Measurements from ENCODE around the gene IFNL2.
"Not testable (repeated sequence)": the region's sequence is repeated elsewhere in the genome, so short reads cannot be mapped to it uniquely, and the experiment has no call there.

IFNL2 gene

DNA sequence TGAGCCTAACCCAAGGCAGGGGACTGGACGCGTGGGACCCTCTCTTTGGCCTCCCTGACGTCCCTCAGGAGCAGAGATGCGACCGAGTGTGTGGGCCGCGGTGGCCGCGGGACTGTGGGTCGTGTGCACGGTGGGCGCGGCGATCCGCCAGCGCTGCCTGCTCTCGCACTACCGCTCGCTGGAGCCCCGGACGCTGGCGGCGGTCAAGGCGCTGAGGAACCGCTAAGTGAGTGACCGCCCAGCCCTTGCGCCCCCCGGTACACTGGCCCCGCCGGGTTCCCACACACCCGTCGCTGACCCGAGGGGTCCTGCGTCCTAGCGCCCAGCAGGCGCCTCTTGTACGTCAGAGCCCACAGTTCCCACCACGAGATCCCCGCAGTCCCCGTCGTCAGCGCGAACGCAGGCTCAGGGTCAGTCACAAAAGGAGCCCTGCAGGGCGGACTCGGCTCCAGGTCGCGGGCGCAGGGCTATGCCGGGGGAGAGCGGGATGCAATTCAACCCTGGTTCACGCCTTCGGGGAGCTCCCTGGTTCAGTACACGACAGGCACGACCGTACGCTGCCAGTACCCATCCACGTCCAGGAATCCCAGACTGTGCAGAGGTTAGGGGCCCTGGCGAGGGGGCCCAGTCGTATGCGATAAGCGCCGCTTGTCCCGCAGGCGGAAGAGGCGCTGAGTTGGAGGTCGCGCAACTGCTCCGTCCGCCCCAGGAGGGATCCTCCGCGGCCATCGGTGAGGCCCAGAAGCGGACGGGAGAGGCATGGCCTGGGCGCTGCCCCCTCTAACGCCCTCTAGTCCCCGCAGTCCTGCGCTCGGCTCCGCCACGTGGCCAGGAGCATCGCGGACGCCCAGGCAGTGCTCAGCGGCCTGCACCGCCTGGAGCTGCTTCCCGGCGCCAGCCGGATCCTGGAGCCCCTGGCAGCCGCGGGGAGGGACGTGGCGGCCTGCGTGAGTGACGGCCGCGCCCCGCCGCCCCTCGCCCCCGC lies 3.6 kb upstream of the IFNL2 start:
- no peaks in the 10 kb centered on the region for H3K27me3 ChIP-seq (ENCODE audit: insufficient read depth, low read depth)

DNA sequence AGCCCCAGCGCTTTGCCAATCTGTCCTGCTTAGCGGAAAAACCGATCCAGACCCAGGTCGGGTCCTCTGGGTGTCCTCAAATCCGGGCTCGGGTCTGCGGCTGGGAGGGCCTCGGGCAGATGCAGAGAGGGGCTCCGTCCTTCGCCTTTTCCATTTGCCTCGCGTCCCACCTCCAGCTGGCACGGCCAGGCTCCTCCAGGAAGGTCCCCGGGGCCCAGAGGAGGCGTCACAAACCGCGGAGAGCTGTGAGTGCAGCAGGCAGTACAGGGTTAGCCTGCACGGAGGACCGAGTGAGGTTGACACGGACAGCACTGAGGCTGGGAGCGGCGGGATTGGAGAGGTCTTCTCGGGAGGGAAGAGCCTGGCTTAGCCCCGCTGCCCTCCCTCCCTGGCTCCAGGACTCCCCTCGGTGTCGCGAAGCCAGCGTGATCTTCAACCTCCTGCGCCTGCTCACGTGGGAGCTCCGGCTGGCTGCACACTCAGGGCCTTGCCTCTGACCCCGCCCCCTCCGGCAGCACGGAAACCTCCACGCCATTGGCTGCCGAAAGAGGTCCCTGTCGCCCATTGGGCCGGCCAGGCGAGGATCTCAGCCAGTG lies 2.8 kb upstream of the IFNL2 start:
- no peak overlapping the region for H3K27ac ChIP-seq
- no peaks in the 10 kb centered on the region for H4K20me1 ChIP-seq (ENCODE audit: insufficient read depth)
- H3K9ac ChIP-seq, result no peak overlapping the region
- TF ChIP-seq, protein P1, sequence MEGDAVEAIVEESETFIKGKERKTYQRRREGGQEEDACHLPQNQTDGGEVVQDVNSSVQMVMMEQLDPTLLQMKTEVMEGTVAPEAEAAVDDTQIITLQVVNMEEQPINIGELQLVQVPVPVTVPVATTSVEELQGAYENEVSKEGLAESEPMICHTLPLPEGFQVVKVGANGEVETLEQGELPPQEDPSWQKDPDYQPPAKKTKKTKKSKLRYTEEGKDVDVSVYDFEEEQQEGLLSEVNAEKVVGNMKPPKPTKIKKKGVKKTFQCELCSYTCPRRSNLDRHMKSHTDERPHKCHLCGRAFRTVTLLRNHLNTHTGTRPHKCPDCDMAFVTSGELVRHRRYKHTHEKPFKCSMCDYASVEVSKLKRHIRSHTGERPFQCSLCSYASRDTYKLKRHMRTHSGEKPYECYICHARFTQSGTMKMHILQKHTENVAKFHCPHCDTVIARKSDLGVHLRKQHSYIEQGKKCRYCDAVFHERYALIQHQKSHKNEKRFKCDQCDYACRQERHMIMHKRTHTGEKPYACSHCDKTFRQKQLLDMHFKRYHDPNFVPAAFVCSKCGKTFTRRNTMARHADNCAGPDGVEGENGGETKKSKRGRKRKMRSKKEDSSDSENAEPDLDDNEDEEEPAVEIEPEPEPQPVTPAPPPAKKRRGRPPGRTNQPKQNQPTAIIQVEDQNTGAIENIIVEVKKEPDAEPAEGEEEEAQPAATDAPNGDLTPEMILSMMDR (conservative IDR thresholded peaks at IDR 0.05; ENCODE audit: low read depth, low read length), result no peak
- H2AFZ ChIP-seq (ENCODE audit: low read depth), result no peak overlapping the region
- no peak overlapping the region for H3K4me3 ChIP-seq (IDR thresholded peaks at IDR 0.05; ENCODE audit: insufficient read depth, low read depth, low read length)
- H3K27me3 ChIP-seq (ENCODE audit: insufficient read depth, low read depth), result no peaks in the 10 kb centered on the region
- no peak overlapping the region for H3K4me2 ChIP-seq
- H3K79me2 ChIP-seq (ENCODE audit: insufficient read depth, low read depth), result no peaks in the 10 kb centered on the region
- H3K4me1 ChIP-seq (ENCODE audit: low read depth, poor library complexity, severe bottlenecking), result no peaks in the 10 kb centered on the region
- H3K36me3 ChIP-seq (ENCODE audit: insufficient read depth), result no peaks in the 10 kb centered on the region

More for the DNA sequence above, 3.6 kb upstream of the IFNL2 start:
- H3K4me3 ChIP-seq (IDR thresholded peaks at IDR 0.05; ENCODE audit: insufficient read depth, low read depth, low read length), result no peak overlapping the region
- TF ChIP-seq, protein P1 (conservative IDR thresholded peaks at IDR 0.05; ENCODE audit: low read depth, low read length), result no peak
- no peaks in the 10 kb centered on the region for H3K4me1 ChIP-seq (ENCODE audit: low read depth, poor library complexity, severe bottlenecking)
- H4K20me1 ChIP-seq (ENCODE audit: insufficient read depth), result no peaks in the 10 kb centered on the region
- H3K36me3 ChIP-seq (ENCODE audit: insufficient read depth), result no peaks in the 10 kb centered on the region
- no peak overlapping the region for H3K9ac ChIP-seq
- H3K4me2 ChIP-seq, result no peak overlapping the region
- H3K79me2 ChIP-seq (ENCODE audit: insufficient read depth, low read depth), result no peaks in the 10 kb centered on the region
- no peak overlapping the region for H2AFZ ChIP-seq (ENCODE audit: low read depth)
- H3K27ac ChIP-seq, result no peak overlapping the region

DNA sequence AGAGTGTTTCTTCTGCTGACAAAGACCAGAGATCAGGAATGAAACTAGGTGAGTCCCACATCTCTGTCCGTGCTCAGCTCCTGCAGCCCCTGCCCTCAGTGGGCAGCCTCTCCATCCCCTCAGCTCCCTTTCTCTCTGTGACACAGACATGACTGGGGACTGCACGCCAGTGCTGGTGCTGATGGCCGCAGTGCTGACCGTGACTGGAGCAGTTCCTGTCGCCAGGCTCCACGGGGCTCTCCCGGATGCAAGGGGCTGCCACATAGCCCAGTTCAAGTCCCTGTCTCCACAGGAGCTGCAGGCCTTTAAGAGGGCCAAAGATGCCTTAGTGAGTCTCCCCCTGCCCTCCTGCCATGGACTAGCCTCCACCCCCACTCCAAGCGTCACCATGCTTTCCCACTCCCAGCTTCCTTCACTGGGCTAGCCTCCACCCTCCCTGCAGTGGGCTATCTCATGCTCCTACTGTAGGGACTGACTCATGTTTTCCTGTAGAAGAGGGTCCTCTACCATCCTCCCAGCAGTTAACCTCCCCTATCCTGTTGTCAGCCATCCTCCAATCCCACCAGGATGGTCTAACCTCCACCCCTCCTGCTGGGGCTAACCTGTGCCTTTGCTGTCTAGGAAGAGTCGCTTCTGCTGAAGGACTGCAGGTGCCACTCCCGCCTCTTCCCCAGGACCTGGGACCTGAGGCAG lies 481 bp downstream of the IFNL2 start:
- H3K9ac ChIP-seq; H3K4me3 ChIP-seq (IDR thresholded peaks at IDR 0.05; ENCODE audit: insufficient read depth, low read depth, low read length); H3K36me3 ChIP-seq (ENCODE audit: insufficient read depth); H4K20me1 ChIP-seq (ENCODE audit: insufficient read depth); H3K4me2 ChIP-seq; H3K79me2 ChIP-seq (ENCODE audit: insufficient read depth, low read depth); H3K27ac ChIP-seq; H3K27me3 ChIP-seq (ENCODE audit: insufficient read depth, low read depth); H2AFZ ChIP-seq (ENCODE audit: low read depth); H3K4me1 ChIP-seq (ENCODE audit: low read depth, poor library complexity, severe bottlenecking): not testable (repeated sequence)

DNA sequence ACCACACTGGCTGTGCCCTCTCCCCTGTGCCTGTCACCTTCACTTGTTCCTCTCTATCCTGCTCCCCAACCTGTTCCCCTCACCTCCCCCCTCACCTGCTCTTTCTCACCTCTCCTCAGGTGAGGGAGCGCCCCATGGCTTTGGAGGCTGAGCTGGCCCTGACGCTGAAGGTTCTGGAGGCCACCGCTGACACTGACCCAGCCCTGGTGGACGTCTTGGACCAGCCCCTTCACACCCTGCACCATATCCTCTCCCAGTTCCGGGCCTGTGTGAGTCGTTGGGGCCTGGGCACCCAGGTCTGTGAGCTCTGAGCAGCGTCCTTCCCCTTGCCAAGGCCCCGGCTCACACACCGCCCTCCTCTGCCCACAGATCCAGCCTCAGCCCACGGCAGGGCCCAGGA lies 1.2 kb downstream of the IFNL2 start:
- not testable (repeated sequence) for H3K4me2 ChIP-seq; H4K20me1 ChIP-seq (ENCODE audit: insufficient read depth); H3K9ac ChIP-seq; H3K4me3 ChIP-seq (IDR thresholded peaks at IDR 0.05; ENCODE audit: insufficient read depth, low read depth, low read length); H3K27me3 ChIP-seq (ENCODE audit: insufficient read depth, low read depth); H3K36me3 ChIP-seq (ENCODE audit: insufficient read depth); H3K4me1 ChIP-seq (ENCODE audit: low read depth, poor library complexity, severe bottlenecking); H3K79me2 ChIP-seq (ENCODE audit: insufficient read depth, low read depth); H3K27ac ChIP-seq; H2AFZ ChIP-seq (ENCODE audit: low read depth)

DNA sequence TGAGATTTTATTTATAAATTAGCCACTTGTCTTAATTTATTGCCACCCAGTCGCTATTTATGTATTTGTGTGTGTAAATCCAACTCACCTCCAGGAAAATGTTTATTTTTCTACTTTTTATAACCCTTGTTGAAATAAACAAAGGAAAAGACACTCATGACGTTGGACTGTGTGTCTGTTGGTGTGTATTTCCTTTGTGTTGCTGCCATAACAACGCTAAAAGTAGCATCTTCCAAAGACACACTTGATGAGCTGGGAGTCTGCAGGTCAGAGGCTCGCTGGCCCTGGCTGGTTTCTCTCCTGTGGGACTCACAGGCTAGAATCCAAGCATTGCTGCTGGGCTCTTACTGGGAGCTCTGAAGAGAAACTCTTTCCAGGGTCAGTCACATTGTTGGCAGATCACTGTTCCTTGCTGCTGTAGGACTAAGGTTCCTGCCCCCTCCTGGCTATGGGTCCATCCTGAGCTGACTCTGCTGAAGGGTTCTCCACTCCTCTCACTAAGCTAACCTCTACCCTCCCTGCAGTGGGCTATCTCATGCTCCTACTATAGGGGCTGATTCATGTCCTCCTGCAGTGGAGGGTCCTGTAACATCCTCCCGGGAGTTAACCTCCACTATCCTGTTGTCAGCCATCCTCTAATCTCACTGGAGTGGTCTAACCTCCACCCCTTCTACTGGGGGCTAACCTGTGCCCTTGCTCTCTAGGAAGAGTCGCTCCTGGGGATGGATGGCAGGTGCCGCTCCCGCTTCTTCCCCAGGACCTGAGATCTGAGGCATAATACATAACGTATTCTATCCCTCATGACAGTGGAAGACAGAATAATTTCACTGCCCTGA lies 2.1 kb downstream of the IFNL2 start:
- Histone ChIP-seq H3K36me3 (ENCODE audit: insufficient read depth) (no peaks in the 10 kb centered on the region), H3K4me3 (IDR thresholded peaks at IDR 0.05; ENCODE audit: insufficient read depth, low read depth, low read length) (no peak overlapping the region), H3K27me3 (ENCODE audit: insufficient read depth, low read depth) (no peaks in the 10 kb centered on the region), H3K79me2 (ENCODE audit: insufficient read depth, low read depth) (no peaks in the 10 kb centered on the region), H3K4me1 (ENCODE audit: low read depth, poor library complexity, severe bottlenecking) (no peaks in the 10 kb centered on the region), H3K27ac (no peak overlapping the region), H3K4me2 (no peak overlapping the region), H3K9ac (no peak overlapping the region), H4K20me1 (ENCODE audit: insufficient read depth) (no peaks in the 10 kb centered on the region), H2AFZ (ENCODE audit: low read depth) (no peak overlapping the region)
- TF ChIP-seq, protein P1 (conservative IDR thresholded peaks at IDR 0.05; ENCODE audit: low read depth, low read length), result no peak

DNA sequence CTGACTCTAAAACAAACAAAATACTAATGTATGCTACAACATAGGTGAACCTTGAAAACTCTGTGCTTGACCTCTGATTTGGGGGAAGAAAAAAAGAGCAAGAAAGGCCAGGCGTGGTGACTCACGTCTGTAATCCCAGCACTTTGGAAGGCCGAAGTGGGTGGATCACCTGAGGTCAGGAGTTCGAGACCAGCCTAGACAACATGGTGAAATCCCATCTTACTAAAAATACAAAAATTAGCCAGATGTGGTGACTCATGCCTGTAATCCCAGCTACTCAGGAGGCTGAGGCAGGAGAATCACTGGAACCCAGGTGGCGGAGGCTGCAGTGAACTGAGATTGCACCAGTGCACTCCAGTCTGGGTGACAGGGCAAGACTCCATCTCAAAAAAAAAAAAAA lies 5.7 kb downstream of the IFNL2 start:
- H3K27me3 ChIP-seq (ENCODE audit: insufficient read depth, low read depth); H3K4me1 ChIP-seq (ENCODE audit: low read depth, poor library complexity, severe bottlenecking); H4K20me1 ChIP-seq (ENCODE audit: insufficient read depth); H3K27ac ChIP-seq; H3K4me2 ChIP-seq; H3K79me2 ChIP-seq (ENCODE audit: insufficient read depth, low read depth); H3K4me3 ChIP-seq (IDR thresholded peaks at IDR 0.05; ENCODE audit: insufficient read depth, low read depth, low read length); H3K9ac ChIP-seq; H3K36me3 ChIP-seq (ENCODE audit: insufficient read depth); H2AFZ ChIP-seq (ENCODE audit: low read depth): not testable (repeated sequence)
